Hepatic stellate cell (primary cell): ENCODE data around the gene SF3A2.
A peak's percentile ranks its signal among the peaks of the same experiment; 100 is the strongest.

Experiments used
- DNase-seq: peaks from one replicate; pipeline ENCODE4 v3.0.0; 2011; ENCODE audit warnings: low spot score

SF3A2 gene

GRCh38 chr19:2240881-2241760 is 4.5 kb downstream of the SF3A2 start:
- no peak for DNase-seq

GRCh38 chr19:2242092-2242537 is 5.5 kb downstream of the SF3A2 start:
- no peak for DNase-seq

- DNase-seq, result no peak
Observed at GRCh38 chr19:2242816-2243215, 6.2 kb downstream of the SF3A2 start.

- DNase-seq, result no peak
Observed at GRCh38 chr19:2243274-2244124, 6.9 kb downstream of the SF3A2 start.

- DNase-seq, result no peak
Observed at GRCh38 chr19:2244125-2244411, 7.4 kb downstream of the SF3A2 start.

GRCh38 chr19:2244486-2244885 is 7.9 kb downstream of the SF3A2 start:
- DNase-seq, result no peak

- no peak for DNase-seq
Observed at GRCh38 chr19:2245273-2245672, 8.6 kb downstream of the SF3A2 start.

- DNase-seq, result no peak
Observed at GRCh38 chr19:2246014-2246620, 9.5 kb downstream of the SF3A2 start.

- DNase-seq, result peak; percentile 68
Observed at GRCh38 chr19:2246801-2247361, 10.3 kb downstream of the SF3A2 start.

- no peak for DNase-seq
Observed at GRCh38 chr19:2247433-2248101, 10.9 kb downstream of the SF3A2 start.

- DNase-seq, result no peak
Observed at GRCh38 chr19:2248136-2249009, 11.7 kb downstream of the SF3A2 start.

GRCh38 chr19:2249010-2249866 is 12.6 kb downstream of the SF3A2 start, which contains the start of gene AMH:
Gene AMH (plus strand): TSS chr19:2249323. CDS start chr19:2249333, 10 bp downstream.
- no peak for DNase-seq

GRCh38 chr19:2249880-2250765 is 13.5 kb downstream of the SF3A2 start:
- no peak for DNase-seq

- DNase-seq, result no peak
Observed at GRCh38 chr19:2250766-2251105, 14.1 kb downstream of the SF3A2 start.

- DNase-seq, result no peak
Observed at GRCh38 chr19:2251106-2252054, 14.8 kb downstream of the SF3A2 start.

GRCh38 chr19:2252055-2252796 is 15.6 kb downstream of the SF3A2 start:
- no peak for DNase-seq

GRCh38 chr19:2252797-2253105 is 16.1 kb downstream of the SF3A2 start:
- no peak for DNase-seq
